ENCODE measurements around the gene SNX8. TPM values are rescaled to one million over a fixed set of nuclear protein-coding genes. Genes with fewer than 3 reads are reported as not detected.

The SNX8 gene
- total RNA-seq, 1 experiment from 2014 or later: 31.2 TPM

DNA sequence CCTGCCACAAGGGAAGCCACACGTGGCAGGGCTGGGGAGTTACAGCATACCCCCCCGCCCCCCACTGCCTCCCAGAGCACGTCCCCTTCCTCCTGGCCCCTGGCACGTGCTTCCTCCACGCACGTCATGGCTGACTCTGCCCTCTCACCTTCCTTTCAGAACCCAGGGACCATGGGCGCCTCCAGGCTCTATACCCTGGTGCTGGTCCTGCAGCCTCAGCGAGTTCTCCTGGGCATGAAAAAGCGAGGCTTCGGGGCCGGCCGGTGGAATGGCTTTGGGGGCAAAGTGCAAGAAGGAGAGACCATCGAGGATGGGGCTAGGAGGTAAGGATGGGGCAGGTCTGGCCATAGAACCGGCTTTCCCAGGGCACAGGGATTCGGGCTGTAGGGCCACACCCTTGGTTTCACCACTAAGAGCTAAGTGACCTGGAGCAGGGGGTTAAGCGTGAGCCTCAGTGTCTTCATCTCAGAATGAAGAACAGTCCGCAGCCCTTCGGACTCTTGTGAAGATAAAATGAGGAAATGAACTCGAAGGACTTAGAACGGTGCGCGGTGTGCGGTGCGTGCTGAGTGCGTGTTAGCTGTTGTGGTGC is 69.7 kb downstream of the SNX8 start:
- no peaks in the 10 kb centered on the region for H3K27me3 Mint-ChIP-seq (ENCODE audit: insufficient read depth, unreplicated experiment)

GRCh38 chr7:2243458-2243857 is 70.8 kb downstream of the SNX8 start:
- no peak for DNase-seq (ENCODE audit: unreplicated experiment)
- Mint-ChIP-seq H3K27me3 (ENCODE audit: insufficient read depth, unreplicated experiment) (no peaks in the 10 kb centered on the region), H3K4me1 (ENCODE audit: insufficient read depth, unreplicated experiment) (no peaks in the 10 kb centered on the region), H3K4me3 (ENCODE audit: unreplicated experiment) (no peak overlapping the region), H3K9me3 (ENCODE audit: unreplicated experiment) (no peaks in the 10 kb centered on the region), H3K27ac (ENCODE audit: low read depth, unreplicated experiment) (no peak overlapping the region), H3K36me3 (ENCODE audit: insufficient read depth, unreplicated experiment) (peaks cover 14% of the 10 kb centered on the region)
- CTCF ChIA-PET: interaction anchor here (0.6 kb wide), 1 partner anchor 202 kb away, joined by 3 read pairs; no protein-coding TSS in a partner anchor
- POLR2A ChIA-PET: no interaction called here
- no peak for TF ChIP-seq CTCF (IDR thresholded peaks at IDR 0.05; ENCODE audit: unreplicated experiment)
- intact Hi-C loops (cut with micrococcal nuclease): no loop called here
- no TSS peak for BruUV-seq (replicated peaks)

More for the DNA sequence above, 69.7 kb downstream of the SNX8 start:
- CTCF ChIA-PET: interaction anchor here (2.4 kb wide), 1 partner anchor 103 kb away, joined by 8 read pairs; no protein-coding TSS in a partner anchor
- Mint-ChIP-seq H3K36me3 (ENCODE audit: insufficient read depth, unreplicated experiment) (peaks cover 12% of the 10 kb centered on the region), H3K9me3 (ENCODE audit: unreplicated experiment) (no peaks in the 10 kb centered on the region), H3K4me1 (ENCODE audit: insufficient read depth, unreplicated experiment) (peaks cover 7% of the 10 kb centered on the region), H3K4me3 (ENCODE audit: unreplicated experiment) (no peak overlapping the region), H3K27ac (ENCODE audit: low read depth, unreplicated experiment) (no peak overlapping the region)
- DNase-seq (ENCODE audit: unreplicated experiment): no peak
- POLR2A ChIA-PET: interaction anchor here (1.1 kb wide), 1 partner anchor 110 kb away, joined by 3 read pairs; the partner anchor contains the start of gene EIF3B
- intact Hi-C loops (cut with micrococcal nuclease): no loop called here
- no peak for TF ChIP-seq CTCF (IDR thresholded peaks at IDR 0.05; ENCODE audit: unreplicated experiment)
- no TSS peak for BruUV-seq (replicated peaks)

- Mint-ChIP-seq H3K4me3 (ENCODE audit: unreplicated experiment) (peak overlapping the region; percentile 94), H3K27me3 (ENCODE audit: insufficient read depth, unreplicated experiment) (no peaks in the 10 kb centered on the region), H3K9me3 (ENCODE audit: unreplicated experiment) (no peaks in the 10 kb centered on the region), H3K4me1 (ENCODE audit: insufficient read depth, unreplicated experiment) (no peaks in the 10 kb centered on the region), H3K27ac (ENCODE audit: low read depth, unreplicated experiment) (peak overlapping the region; percentile 89), H3K36me3 (ENCODE audit: insufficient read depth, unreplicated experiment) (peaks cover 18% of the 10 kb centered on the region)
- intact Hi-C loops (cut with micrococcal nuclease): no loop called here
- no peak for DNase-seq (ENCODE audit: unreplicated experiment)
- ChIA-PET POLR2A (interaction anchor here (0.6 to 2.5 kb wide), 9 partner anchors 10 to 1424 kb away, joined by 3 to 25 read pairs (median 3); partner anchors contain the start of genes MAD1L1 and SNX8), CTCF (interaction anchor here (0.6 to 0.7 kb wide), 3 partner anchors 11 to 201 kb away, joined by 3 read pairs; no protein-coding TSS in a partner anchor)
- TF ChIP-seq CTCF (IDR thresholded peaks at IDR 0.05; ENCODE audit: unreplicated experiment): no peak
- BruUV-seq (replicated peaks): no TSS peak
These were observed 71.5 kb downstream of the SNX8 start for GRCh38 chr7:2242541-2243429.

All from MCF 10A (cell line).